Thoracic aorta (tissue), 2 donors: Measurements from ENCODE around the gene SLC35D3. TPM values are rescaled to one million over a fixed set of nuclear protein-coding genes. Genes with fewer than 3 reads are reported as not detected.
A peak's percentile ranks its signal among the peaks of the same experiment; 100 is the strongest.

Source experiments
- ATAC-seq: fragments of 150-250 bp; one replicate; pipeline ENCODE4 v1.8.0; 2017; ENCODE audit warnings: low read depth; ENCODE audit not compliant: insufficient number of reproducible peaks, low FRiP score
- DNase-seq: peaks from one replicate; pipeline ENCODE4 v3.0.0-alpha.2; 2020; ENCODE audit warnings: low spot score
- H3K27ac ChIP-seq, 2 donors: fragments of 200-600 bp; sonication (generic); 1 replicate in 1 of 2; 2 replicates in 1 of 2; pipeline ENCODE4 v1.5.1; 2016; ENCODE audit warnings: mild to moderate bottlenecking in 2 of 2, moderate library complexity in 2 of 2
- H3K27me3 ChIP-seq: fragments of 200-600 bp; sonication (generic); replicated peaks from 2 replicates; pipeline ENCODE4 v1.6.0; 2016; ENCODE audit warnings: mild to moderate bottlenecking; ENCODE audit not compliant: insufficient read depth
- H3K36me3 ChIP-seq: fragments of 200-600 bp; sonication (generic); one replicate; pipeline ENCODE4 v1.5.1; 2016
- H3K4me1 ChIP-seq, 2 donors: fragments of 200-600 bp; sonication (generic); 1 replicate in 1 of 2; 2 replicates in 1 of 2; pipeline versions ENCODE4 v1.5.1 to v1.6.0; 2016; ENCODE audit warnings: low read depth in 2 of 2, mild to moderate bottlenecking in 1 of 2; ENCODE audit not compliant: control insufficient read depth in 1 of 2
- H3K4me3 ChIP-seq: fragments of 200-600 bp; sonication (generic); 2 replicates; pipeline ENCODE4 v1.5.1; 2016; ENCODE audit warnings: mild to moderate bottlenecking
- H3K9me3 ChIP-seq: fragments of 200-600 bp; sonication (generic); 2 replicates; pipeline ENCODE4 v1.5.1; 2016
- CTCF ChIP-seq: fragments of 200-600 bp; sonication (generic); IDR thresholded peaks from one replicate; pipeline ENCODE4 v1.5.1; 2019; ENCODE audit warnings: antibody characterized with exemption
- total RNA-seq, 2 donors: library from RNA; depleted of rRNA; stranded (reverse); fragments of >200 nt; gene quantifications; one replicate each; pipeline versions ENCODE4 v1.1.0 to v1.2.3, GENCODE V29; 2016

Gene SLC35D3
- total RNA-seq, 2 donors from 2014 or later: not detected

GRCh38 chr6:136920216-136920615, 1.9 kb upstream of the SLC35D3 start:
- Histone ChIP-seq H3K4me1 (peaks cover 28 to 35% of the 10 kb centered on the region in 2 donors), H3K27ac (no peak overlapping the region), H3K27me3 (peaks cover 13% of the 10 kb centered on the region), H3K4me3 (peak overlapping the region; percentile 80), H3K9me3 (no peaks in the 10 kb centered on the region), H3K36me3 (no peaks in the 10 kb centered on the region)
- DNase-seq (no peak), ATAC-seq (no peak)
- TF ChIP-seq CTCF: no peak

- peaks cover 13% of the 10 kb centered on the region for H3K27me3 ChIP-seq
- no peaks in the 10 kb centered on the region for H3K36me3 ChIP-seq
- TF ChIP-seq CTCF: no peak
- H3K9me3 ChIP-seq: no peaks in the 10 kb centered on the region
- H3K4me1 ChIP-seq: peaks cover 28 to 35% of the 10 kb centered on the region in 2 donors
- no peak for DNase-seq
- no peak for ATAC-seq
- H3K4me3 ChIP-seq: peak overlapping the region; percentile 80
- no peak overlapping the region for H3K27ac ChIP-seq
Observed at GRCh38 chr6:136920671-136921380, 1.3 kb upstream of the SLC35D3 start.

GRCh38 chr6:136921381-136921935, 643 bp upstream of the SLC35D3 start:
- no peak for ATAC-seq
- DNase-seq: no peak
- peaks cover 28 to 35% of the 10 kb centered on the region in 2 donors for H3K4me1 ChIP-seq
- no peaks in the 10 kb centered on the region for H3K9me3 ChIP-seq
- no peak overlapping the region for H3K27ac ChIP-seq
- H3K27me3 ChIP-seq: peaks cover 13% of the 10 kb centered on the region
- peak overlapping the region; percentile 80 for H3K4me3 ChIP-seq
- H3K36me3 ChIP-seq: no peaks in the 10 kb centered on the region
- no peak for TF ChIP-seq CTCF

- DNase-seq (no peak), ATAC-seq (no peak)
- Histone ChIP-seq H3K4me1 (peaks cover 28 to 35% of the 10 kb centered on the region in 2 donors), H3K36me3 (no peaks in the 10 kb centered on the region), H3K27me3 (peaks cover 13% of the 10 kb centered on the region), H3K9me3 (no peaks in the 10 kb centered on the region), H3K4me3 (peak overlapping the region; percentile 80), H3K27ac (no peak overlapping the region)
- TF ChIP-seq CTCF: no peak
Observed at GRCh38 chr6:136922685-136923006, 545 bp downstream of the SLC35D3 start.

- TF ChIP-seq CTCF: no peak
- Histone ChIP-seq H3K36me3 (no peaks in the 10 kb centered on the region), H3K4me1 (peaks cover 28 to 35% of the 10 kb centered on the region in 2 donors), H3K27me3 (peaks cover 13% of the 10 kb centered on the region), H3K4me3 (peak overlapping the region; percentile 80), H3K9me3 (no peaks in the 10 kb centered on the region), H3K27ac (no peak overlapping the region)
- DNase-seq (no peak), ATAC-seq (no peak)
Observed at GRCh38 chr6:136923116-136923953, 1.2 kb downstream of the SLC35D3 start.
